ENCODE data around the gene UTS2B. TPM values are rescaled to one million over a fixed set of nuclear protein-coding genes. Genes with fewer than 3 reads are reported as not detected.
"Not testable (repeated sequence)": the region's sequence is repeated elsewhere in the genome, so short reads cannot be mapped to it uniquely, and the experiment has no call there.

Gene UTS2B
- total RNA-seq, 1 experiment from 2014 or later: not detected

- DNase-seq: no peak
- Histone ChIP-seq H3K36me3 (no peaks in the 10 kb centered on the region), H3K27ac (no peak overlapping the region), H3K4me3 (no peak overlapping the region), H3K27me3 (no peaks in the 10 kb centered on the region), H3K4me1 (no peaks in the 10 kb centered on the region), H3K9me3 (replicated peaks) (no peaks in the 10 kb centered on the region)
These were observed 37.9 kb downstream of the UTS2B start for GRCh38 chr3:191292243-191293015.

GRCh38 chr3:191290311-191291025, 39.9 kb downstream of the UTS2B start:
- Histone ChIP-seq H3K4me1 (no peaks in the 10 kb centered on the region), H3K27me3 (no peaks in the 10 kb centered on the region), H3K36me3 (no peaks in the 10 kb centered on the region), H3K27ac (no peak overlapping the region), H3K4me3 (no peak overlapping the region), H3K9me3 (replicated peaks) (no peaks in the 10 kb centered on the region)
- no peak for DNase-seq

- no peak overlapping the region for H3K4me3 ChIP-seq
- no peaks in the 10 kb centered on the region for H3K27me3 ChIP-seq
- H3K27ac ChIP-seq: no peak overlapping the region
- H3K4me1 ChIP-seq: no peaks in the 10 kb centered on the region
- H3K36me3 ChIP-seq: no peaks in the 10 kb centered on the region
- DNase-seq: no peak
- no peaks in the 10 kb centered on the region for H3K9me3 ChIP-seq (replicated peaks)
These were observed 46.9 kb downstream of the UTS2B start for GRCh38 chr3:191283400-191283799.

- Histone ChIP-seq H3K27me3 (no peaks in the 10 kb centered on the region), H3K4me1 (no peaks in the 10 kb centered on the region), H3K9me3 (replicated peaks) (no peaks in the 10 kb centered on the region), H3K27ac (no peak overlapping the region), H3K36me3 (no peaks in the 10 kb centered on the region), H3K4me3 (no peak overlapping the region)
- no peak for DNase-seq
These were observed 47.8 kb downstream of the UTS2B start for GRCh38 chr3:191282251-191283185.

- no peaks in the 10 kb centered on the region for H3K36me3 ChIP-seq
These were observed 49.4 kb downstream of the UTS2B start for GRCh38 chr3:191280882-191281281.

GRCh38 chr3:191280111-191280510, 50.2 kb downstream of the UTS2B start:
- Histone ChIP-seq H3K27ac (no peak overlapping the region), H3K36me3 (no peaks in the 10 kb centered on the region), H3K27me3 (no peaks in the 10 kb centered on the region), H3K4me1 (no peaks in the 10 kb centered on the region), H3K9me3 (replicated peaks) (no peaks in the 10 kb centered on the region), H3K4me3 (no peak overlapping the region)
- DNase-seq: no peak

More at GRCh38 chr3:191280882-191281281, 49.4 kb downstream of the UTS2B start:
- H3K4me3 ChIP-seq: no peak overlapping the region
- H3K4me1 ChIP-seq: no peaks in the 10 kb centered on the region
- no peaks in the 10 kb centered on the region for H3K27me3 ChIP-seq
- H3K9me3 ChIP-seq (replicated peaks): no peaks in the 10 kb centered on the region
- no peak overlapping the region for H3K27ac ChIP-seq
- no peak for DNase-seq

GRCh38 chr3:191275751-191276150, 54.6 kb downstream of the UTS2B start:
- H3K4me1 ChIP-seq: no peaks in the 10 kb centered on the region
- no peaks in the 10 kb centered on the region for H3K27me3 ChIP-seq
- no peak for DNase-seq
- no peak overlapping the region for H3K27ac ChIP-seq
- H3K36me3 ChIP-seq: no peaks in the 10 kb centered on the region
- no peak overlapping the region for H3K4me3 ChIP-seq
- no peaks in the 10 kb centered on the region for H3K9me3 ChIP-seq (replicated peaks)

GRCh38 chr3:191275244-191275643, 55.1 kb downstream of the UTS2B start:
- H3K27me3 ChIP-seq; H3K9me3 ChIP-seq (replicated peaks); H3K27ac ChIP-seq: not testable (repeated sequence)

GRCh38 chr3:191269289-191270085, 60.8 kb downstream of the UTS2B start:
- H3K4me1 ChIP-seq: no peaks in the 10 kb centered on the region
- H3K4me3 ChIP-seq: no peak overlapping the region
- H3K27me3 ChIP-seq: no peaks in the 10 kb centered on the region
- no peaks in the 10 kb centered on the region for H3K36me3 ChIP-seq
- no peak for DNase-seq
- H3K9me3 ChIP-seq (replicated peaks): no peaks in the 10 kb centered on the region
- no peak overlapping the region for H3K27ac ChIP-seq

More at GRCh38 chr3:191275244-191275643, 55.1 kb downstream of the UTS2B start:
- not testable (repeated sequence) for H3K36me3 ChIP-seq, DNase-seq, H3K4me3 ChIP-seq, H3K4me1 ChIP-seq

- no peaks in the 10 kb centered on the region for H3K9me3 ChIP-seq (replicated peaks)
- H3K27me3 ChIP-seq: no peaks in the 10 kb centered on the region
- no peak overlapping the region for H3K4me3 ChIP-seq
- no peaks in the 10 kb centered on the region for H3K4me1 ChIP-seq
- no peaks in the 10 kb centered on the region for H3K36me3 ChIP-seq
- H3K27ac ChIP-seq: no peak overlapping the region
- DNase-seq: no peak
These were observed 61.6 kb downstream of the UTS2B start for GRCh38 chr3:191268737-191269136.

- no peaks in the 10 kb centered on the region for H3K36me3 ChIP-seq
- DNase-seq: no peak
- H3K27me3 ChIP-seq: no peaks in the 10 kb centered on the region
These were observed 66.5 kb downstream of the UTS2B start for GRCh38 chr3:191263850-191264249.

GRCh38 chr3:191263365-191263764, 67.0 kb downstream of the UTS2B start:
- Histone ChIP-seq H3K27me3 (no peaks in the 10 kb centered on the region), H3K27ac (no peak overlapping the region), H3K9me3 (replicated peaks) (no peaks in the 10 kb centered on the region), H3K4me3 (no peak overlapping the region), H3K36me3 (no peaks in the 10 kb centered on the region), H3K4me1 (no peaks in the 10 kb centered on the region)
- DNase-seq: no peak

More at GRCh38 chr3:191263850-191264249, 66.5 kb downstream of the UTS2B start:
- Histone ChIP-seq H3K4me1 (no peaks in the 10 kb centered on the region), H3K4me3 (no peak overlapping the region), H3K9me3 (replicated peaks) (no peaks in the 10 kb centered on the region), H3K27ac (no peak overlapping the region)

GRCh38 chr3:191262650-191263049, 67.7 kb downstream of the UTS2B start:
- Histone ChIP-seq H3K27me3 (no peaks in the 10 kb centered on the region), H3K9me3 (replicated peaks) (no peaks in the 10 kb centered on the region), H3K27ac (no peak overlapping the region), H3K4me3 (no peak overlapping the region), H3K4me1 (no peaks in the 10 kb centered on the region), H3K36me3 (no peaks in the 10 kb centered on the region)
- no peak for DNase-seq

- Histone ChIP-seq H3K27me3 (no peaks in the 10 kb centered on the region), H3K27ac (no peak overlapping the region), H3K4me1 (no peaks in the 10 kb centered on the region), H3K4me3 (no peak overlapping the region), H3K36me3 (no peaks in the 10 kb centered on the region), H3K9me3 (replicated peaks) (no peaks in the 10 kb centered on the region)
- DNase-seq: no peak
These were observed 69.1 kb downstream of the UTS2B start for GRCh38 chr3:191261304-191261638.

Data from SJCRH30 (cell line).